Measurements from ENCODE around the gene CSF2RB. TPM values are rescaled to one million over a fixed set of nuclear protein-coding genes. Genes with fewer than 3 reads are reported as not detected.

The CSF2RB gene
- total and polyA plus RNA-seq, 4 donors = 1.3 to 17.6 (median 4.9) TPM

- no peak for ATAC-seq (ENCODE audit: low FRiP score)
- H3K4me1 ChIP-seq (ENCODE audit: control insufficient read depth in 1 of 2, insufficient read depth in 2 of 2, low read length in 2 of 2) = no peaks in the 10 kb centered on the region
- intact Hi-C loops (cut with DNase I) = no loop called here
- 65 to 69% methylated on average over 7 of the region's 7 CpGs for WGBS, 2 donors
- H3K27me3 ChIP-seq (ENCODE audit: control insufficient read depth in 1 of 2, insufficient read depth in 2 of 2, low read length in 1 of 2) = no peaks in the 10 kb centered on the region
- no peak for DNase-seq
- H3K9me3 ChIP-seq (ENCODE audit: control insufficient read depth, low read length) = peaks cover 3% of the 10 kb centered on the region
- no peak overlapping the region for H3K4me3 ChIP-seq (ENCODE audit: low read length in 2 of 2)
- no peak overlapping the region for H3K27ac ChIP-seq (ENCODE audit: low read depth in 1 of 2, low read length in 2 of 2)
- no peaks in the 10 kb centered on the region for H3K36me3 ChIP-seq (ENCODE audit: control insufficient read depth in 1 of 2, insufficient read depth in 2 of 2, low read length in 1 of 2)
Measured at GRCh38 chr22:36922711-36923110, 9.3 kb downstream of the CSF2RB start.

GRCh38 chr22:36923131-36923788 lies 9.8 kb downstream of the CSF2RB start:
- intact Hi-C loops (cut with DNase I) = no loop called here
- DNase-seq = no peak
- Histone ChIP-seq H3K4me3 (ENCODE audit: low read length in 2 of 2) (no peak overlapping the region), H3K9me3 (ENCODE audit: control insufficient read depth, low read length) (peaks cover 3% of the 10 kb centered on the region), H3K4me1 (ENCODE audit: control insufficient read depth in 1 of 2, insufficient read depth in 2 of 2, low read length in 2 of 2) (no peaks in the 10 kb centered on the region), H3K36me3 (ENCODE audit: control insufficient read depth in 1 of 2, insufficient read depth in 2 of 2, low read length in 1 of 2) (no peaks in the 10 kb centered on the region), H3K27me3 (ENCODE audit: control insufficient read depth in 1 of 2, insufficient read depth in 2 of 2, low read length in 1 of 2) (no peaks in the 10 kb centered on the region), H3K27ac (ENCODE audit: low read depth in 1 of 2, low read length in 2 of 2) (no peak overlapping the region)
- no peak for ATAC-seq (ENCODE audit: low FRiP score)
- 84 to 86% methylated on average over 19 to 21 of the region's 21 CpGs for WGBS, 2 donors

GRCh38 chr22:36924151-36924698 lies 10.8 kb downstream of the CSF2RB start:
- no peaks in the 10 kb centered on the region for H3K36me3 ChIP-seq (ENCODE audit: control insufficient read depth in 1 of 2, insufficient read depth in 2 of 2, low read length in 1 of 2)
- WGBS, 2 donors = 70 to 76% methylated on average over 8 of the region's 8 CpGs
- H3K4me3 ChIP-seq (ENCODE audit: low read length in 2 of 2) = no peak overlapping the region
- H3K27ac ChIP-seq (ENCODE audit: low read depth in 1 of 2, low read length in 2 of 2) = no peak overlapping the region
- ATAC-seq (ENCODE audit: low FRiP score) (no peak), DNase-seq (no peak)
- H3K27me3 ChIP-seq (ENCODE audit: control insufficient read depth in 1 of 2, insufficient read depth in 2 of 2, low read length in 1 of 2) = no peaks in the 10 kb centered on the region
- H3K4me1 ChIP-seq (ENCODE audit: control insufficient read depth in 1 of 2, insufficient read depth in 2 of 2, low read length in 2 of 2) = no peaks in the 10 kb centered on the region
- intact Hi-C loops (cut with DNase I) = no loop called here
- H3K9me3 ChIP-seq (ENCODE audit: control insufficient read depth, low read length) = no peaks in the 10 kb centered on the region

- Histone ChIP-seq H3K4me1 (ENCODE audit: control insufficient read depth in 1 of 2, insufficient read depth in 2 of 2, low read length in 2 of 2) (no peaks in the 10 kb centered on the region), H3K9me3 (ENCODE audit: control insufficient read depth, low read length) (no peaks in the 10 kb centered on the region), H3K36me3 (ENCODE audit: control insufficient read depth in 1 of 2, insufficient read depth in 2 of 2, low read length in 1 of 2) (no peaks in the 10 kb centered on the region), H3K27me3 (ENCODE audit: control insufficient read depth in 1 of 2, insufficient read depth in 2 of 2, low read length in 1 of 2) (no peaks in the 10 kb centered on the region), H3K4me3 (ENCODE audit: low read length in 2 of 2) (no peak overlapping the region), H3K27ac (ENCODE audit: low read depth in 1 of 2, low read length in 2 of 2) (no peak overlapping the region)
- ATAC-seq (ENCODE audit: low FRiP score) = no peak
- 69 to 74% methylated on average over 19 of the region's 19 CpGs for WGBS, 2 donors
- DNase-seq = no peak
- intact Hi-C loops (cut with DNase I) = no loop called here
Measured at GRCh38 chr22:36925388-36926290, 12.2 kb downstream of the CSF2RB start.

GRCh38 chr22:36926309-36926708 lies 12.9 kb downstream of the CSF2RB start:
- H3K4me1 ChIP-seq (ENCODE audit: control insufficient read depth in 1 of 2, insufficient read depth in 2 of 2, low read length in 2 of 2) = no peaks in the 10 kb centered on the region
- no peaks in the 10 kb centered on the region for H3K27me3 ChIP-seq (ENCODE audit: control insufficient read depth in 1 of 2, insufficient read depth in 2 of 2, low read length in 1 of 2)
- H3K36me3 ChIP-seq (ENCODE audit: control insufficient read depth in 1 of 2, insufficient read depth in 2 of 2, low read length in 1 of 2) = no peaks in the 10 kb centered on the region
- no peaks in the 10 kb centered on the region for H3K9me3 ChIP-seq (ENCODE audit: control insufficient read depth, low read length)
- WGBS, 2 donors = 82% methylated on average over 6 of the region's 6 CpGs
- H3K27ac ChIP-seq (ENCODE audit: low read depth in 1 of 2, low read length in 2 of 2) = no peak overlapping the region
- intact Hi-C loops (cut with DNase I) = no loop called here
- H3K4me3 ChIP-seq (ENCODE audit: low read length in 2 of 2) = no peak overlapping the region
- no peak for DNase-seq
- ATAC-seq (ENCODE audit: low FRiP score) = no peak

GRCh38 chr22:36926721-36927435 lies 13.4 kb downstream of the CSF2RB start:
- Histone ChIP-seq H3K36me3 (ENCODE audit: control insufficient read depth in 1 of 2, insufficient read depth in 2 of 2, low read length in 1 of 2) (no peaks in the 10 kb centered on the region), H3K27ac (ENCODE audit: low read depth in 1 of 2, low read length in 2 of 2) (no peak overlapping the region), H3K4me3 (ENCODE audit: low read length in 2 of 2) (no peak overlapping the region), H3K27me3 (ENCODE audit: control insufficient read depth in 1 of 2, insufficient read depth in 2 of 2, low read length in 1 of 2) (no peaks in the 10 kb centered on the region), H3K9me3 (ENCODE audit: control insufficient read depth, low read length) (no peaks in the 10 kb centered on the region), H3K4me1 (ENCODE audit: control insufficient read depth in 1 of 2, insufficient read depth in 2 of 2, low read length in 2 of 2) (no peaks in the 10 kb centered on the region)
- ATAC-seq (ENCODE audit: low FRiP score) = no peak
- WGBS, 2 donors = 53 to 57% methylated on average over 14 of the region's 14 CpGs
- intact Hi-C loops (cut with DNase I) = no loop called here
- DNase-seq = no peak

GRCh38 chr22:36927671-36928070 lies 14.2 kb downstream of the CSF2RB start:
- ATAC-seq (ENCODE audit: low FRiP score) = no peak
- intact Hi-C loops (cut with DNase I) = no loop called here
- no peak overlapping the region for H3K4me3 ChIP-seq (ENCODE audit: low read length in 2 of 2)
- H3K4me1 ChIP-seq (ENCODE audit: control insufficient read depth in 1 of 2, insufficient read depth in 2 of 2, low read length in 2 of 2) = no peaks in the 10 kb centered on the region
- no peak for DNase-seq
- WGBS, 2 donors = 56 to 69% methylated on average over 3 of the region's 3 CpGs
- no peaks in the 10 kb centered on the region for H3K27me3 ChIP-seq (ENCODE audit: control insufficient read depth in 1 of 2, insufficient read depth in 2 of 2, low read length in 1 of 2)
- no peaks in the 10 kb centered on the region for H3K9me3 ChIP-seq (ENCODE audit: control insufficient read depth, low read length)
- H3K27ac ChIP-seq (ENCODE audit: low read depth in 1 of 2, low read length in 2 of 2) = no peak overlapping the region
- H3K36me3 ChIP-seq (ENCODE audit: control insufficient read depth in 1 of 2, insufficient read depth in 2 of 2, low read length in 1 of 2) = no peaks in the 10 kb centered on the region

- DNase-seq (no peak), ATAC-seq (ENCODE audit: low FRiP score) (no peak)
- no peaks in the 10 kb centered on the region for H3K9me3 ChIP-seq (ENCODE audit: control insufficient read depth, low read length)
- no peaks in the 10 kb centered on the region for H3K4me1 ChIP-seq (ENCODE audit: control insufficient read depth in 1 of 2, insufficient read depth in 2 of 2, low read length in 2 of 2)
- H3K4me3 ChIP-seq (ENCODE audit: low read length in 2 of 2) = no peak overlapping the region
- 39 to 46% methylated on average over 9 of the region's 9 CpGs for WGBS, 2 donors
- no peaks in the 10 kb centered on the region for H3K36me3 ChIP-seq (ENCODE audit: control insufficient read depth in 1 of 2, insufficient read depth in 2 of 2, low read length in 1 of 2)
- no peak overlapping the region for H3K27ac ChIP-seq (ENCODE audit: low read depth in 1 of 2, low read length in 2 of 2)
- intact Hi-C loops (cut with DNase I) = no loop called here
- H3K27me3 ChIP-seq (ENCODE audit: control insufficient read depth in 1 of 2, insufficient read depth in 2 of 2, low read length in 1 of 2) = no peaks in the 10 kb centered on the region
Measured at GRCh38 chr22:36928196-36928595, 14.8 kb downstream of the CSF2RB start.
